MM.1S (cell line): ENCODE measurements around the gene FUCA1.
A peak's percentile ranks its signal among the peaks of the same experiment; 100 is the strongest.

ENCODE experiments used
- DNase-seq: peaks from one replicate; pipeline ENCODE4 v3.0.0-alpha.2; 2015
- H2AFZ ChIP-seq: fragments of 300-600 bp; sonication (generic); 2 replicates; pipeline ENCODE4 v1.6.0; 2016; ENCODE audit warnings: antibody characterized with exemption, low read length
- H3F3A ChIP-seq: fragments of 300-600 bp; sonication (generic); 2 replicates; pipeline ENCODE4 v1.6.1; 2016; ENCODE audit warnings: mild to moderate bottlenecking, antibody characterized with exemption, low read length, moderate library complexity, mixed read lengths; ENCODE audit not compliant: insufficient read depth
- H3K27ac ChIP-seq: fragments of 300-600 bp; sonication (generic); 2 replicates; pipeline ENCODE4 v1.5.1; 2016; ENCODE audit warnings: mild to moderate bottlenecking, low read length
- H3K27me3 ChIP-seq: fragments of 300-600 bp; sonication (generic); replicated peaks from 2 replicates; pipeline ENCODE4 v1.6.0; 2016; ENCODE audit warnings: low read length; ENCODE audit not compliant: insufficient read depth
- H3K36me3 ChIP-seq: fragments of 300-600 bp; sonication (generic); replicated peaks from 2 replicates; pipeline ENCODE4 v1.6.1; 2016; ENCODE audit warnings: mild to moderate bottlenecking, low read length, mixed read lengths; ENCODE audit not compliant: insufficient read depth
- H3K4me1 ChIP-seq: fragments of 300-600 bp; sonication (generic); 2 replicates; pipeline ENCODE4 v1.6.1; 2016; ENCODE audit warnings: low read length, mixed read lengths
- H3K4me2 ChIP-seq: fragments of 300-600 bp; sonication (generic); 2 replicates; pipeline ENCODE4 v1.6.0; 2016; ENCODE audit warnings: low read depth, low read length
- H3K4me3 ChIP-seq: fragments of 300-600 bp; sonication (generic); 2 replicates; pipeline ENCODE4 v1.5.1; 2016; ENCODE audit warnings: low read length, mixed read lengths
- H3K79me2 ChIP-seq: fragments of 300-600 bp; sonication (generic); 2 replicates; pipeline ENCODE4 v1.6.1; 2016; ENCODE audit warnings: mixed run types, low read length, mixed read lengths
- H3K9ac ChIP-seq: fragments of 300-600 bp; sonication (generic); 2 replicates; pipeline ENCODE4 v1.6.1; 2016; ENCODE audit warnings: low read length, mixed read lengths
- H3K9me2 ChIP-seq: fragments of 300-600 bp; sonication (generic); replicated peaks from 2 replicates; pipeline ENCODE4 v1.6.1; 2016; ENCODE audit warnings: mild to moderate bottlenecking, low read length, mixed read lengths; ENCODE audit not compliant: insufficient read depth
- H3K9me3 ChIP-seq: fragments of 300-600 bp; sonication (generic); replicated peaks from 2 replicates; pipeline ENCODE4 v1.6.1; 2016; ENCODE audit warnings: mild to moderate bottlenecking, low read length, mixed read lengths; ENCODE audit not compliant: insufficient read depth
- H4K20me1 ChIP-seq: fragments of 300-600 bp; sonication (generic); 2 replicates; pipeline ENCODE4 v1.6.1; 2016; ENCODE audit warnings: mild to moderate bottlenecking, low read length, moderate library complexity, mixed read lengths; ENCODE audit not compliant: insufficient read depth
- CTCF ChIP-seq: fragments of 300-600 bp; sonication (generic); IDR thresholded peaks from 2 replicates; pipeline ENCODE4 v1.5.1; 2016; ENCODE audit warnings: antibody characterized with exemption, low read length, mixed read lengths
- EZH2 ChIP-seq: fragments of 300-600 bp; sonication (generic); optimal IDR thresholded peaks from 2 replicates; pipeline ENCODE3; 2017; ENCODE audit warnings: low read depth, mild to moderate bottlenecking, antibody characterized with exemption, low read length, mixed read lengths
- EZH2phosphoT487 ChIP-seq: fragments of 300-600 bp; sonication (generic); IDR thresholded peaks from 2 replicates; pipeline ENCODE4 v1.6.1; 2018; ENCODE audit warnings: antibody characterized with exemption, low read length

FUCA1 gene

DNA sequence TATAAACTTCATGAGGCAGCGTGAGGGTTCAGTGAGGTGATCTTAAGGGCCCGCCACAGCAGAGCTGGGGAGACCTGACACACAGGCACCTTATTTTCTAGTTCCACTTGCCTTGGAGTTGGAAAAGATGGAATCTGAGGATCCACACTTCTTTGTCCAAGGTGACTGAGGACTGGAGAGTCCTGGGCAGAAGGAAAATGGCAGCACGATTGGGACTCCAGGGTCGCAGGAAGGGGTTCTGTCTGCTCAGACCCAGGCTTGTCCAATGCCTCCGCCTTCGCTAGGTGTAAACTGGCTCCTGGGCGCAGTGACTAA lies 68.9 kb downstream of the FUCA1 start:
- peak overlapping the region; percentile 98 for H3K4me2 ChIP-seq
- H3K4me1 ChIP-seq: peaks cover 12% of the 10 kb centered on the region; the same call in 1 of the 2 replicates
- H3K79me2 ChIP-seq: no peaks in the 10 kb centered on the region
- H3F3A ChIP-seq: peaks cover 9% of the 10 kb centered on the region; the same call in 1 of the 2 replicates
- no peak overlapping the region for H2AFZ ChIP-seq
- peak overlapping the region; percentile 82 for H3K4me3 ChIP-seq
- DNase-seq: no peak
- no peaks in the 10 kb centered on the region for H3K9me3 ChIP-seq
- H3K36me3 ChIP-seq: no peaks in the 10 kb centered on the region
- TF ChIP-seq EZH2: no peak
- no peak for TF ChIP-seq EZH2phosphoT487
- no peak for TF ChIP-seq CTCF
- H3K9me2 ChIP-seq: no peaks in the 10 kb centered on the region
- no peaks in the 10 kb centered on the region for H4K20me1 ChIP-seq
- peak overlapping the region; percentile 91; the same call in 1 of the 2 replicates for H3K9ac ChIP-seq
- no peak overlapping the region for H3K27ac ChIP-seq
- H3K27me3 ChIP-seq: no peaks in the 10 kb centered on the region

GRCh38 chr1:23798662-23799142 lies 69.4 kb downstream of the FUCA1 start:
- H3K9me2 ChIP-seq: no peaks in the 10 kb centered on the region
- no peak overlapping the region for H2AFZ ChIP-seq
- H3K9ac ChIP-seq: no peak overlapping the region
- peaks cover 12% of the 10 kb centered on the region; the same call in 1 of the 2 replicates for H3K4me1 ChIP-seq
- TF ChIP-seq EZH2phosphoT487 (no peak), CTCF (no peak), EZH2 (no peak)
- H4K20me1 ChIP-seq: no peaks in the 10 kb centered on the region
- H3K9me3 ChIP-seq: no peaks in the 10 kb centered on the region
- H3K36me3 ChIP-seq: no peaks in the 10 kb centered on the region
- H3K27me3 ChIP-seq: no peaks in the 10 kb centered on the region
- no peak overlapping the region for H3K4me2 ChIP-seq
- no peak overlapping the region for H3K27ac ChIP-seq
- H3K79me2 ChIP-seq: no peaks in the 10 kb centered on the region
- H3K4me3 ChIP-seq: no peak overlapping the region
- peaks cover 9% of the 10 kb centered on the region; the same call in 1 of the 2 replicates for H3F3A ChIP-seq
- no peak for DNase-seq

GRCh38 chr1:23797478-23798448 lies 70.3 kb downstream of the FUCA1 start:
- TF ChIP-seq CTCF: no peak
- TF ChIP-seq EZH2: no peak
- Histone ChIP-seq H4K20me1 (no peaks in the 10 kb centered on the region), H3K9me3 (no peaks in the 10 kb centered on the region), H3K9ac (no peak overlapping the region), H3K4me1 (peaks cover 12% of the 10 kb centered on the region; the same call in 1 of the 2 replicates), H3K36me3 (no peaks in the 10 kb centered on the region), H3K27me3 (no peaks in the 10 kb centered on the region), H3K4me3 (no peak overlapping the region), H3F3A (peaks cover 9% of the 10 kb centered on the region; the same call in 1 of the 2 replicates), H3K27ac (no peak overlapping the region), H3K9me2 (no peaks in the 10 kb centered on the region), H3K79me2 (peaks cover 8% of the 10 kb centered on the region), H2AFZ (no peak overlapping the region), H3K4me2 (no peak overlapping the region)
- no peak for DNase-seq
